GM12878 (cell line): ENCODE results near the gene PDCL3. TPM values are rescaled to one million over a fixed set of nuclear protein-coding genes. Genes with fewer than 3 reads are reported as not detected.

Source experiments
- ATAC-seq: fragments of 200-7000 bp; cut with Tn5 transposase; 3 replicates; pipeline ENCODE4 v1.9.1; 2020; ENCODE audit warnings: mild to moderate bottlenecking, moderate library complexity
- BruUV-seq: library from RNA; stranded (reverse); fragments of 400-500 nt; replicated peaks from 2 replicates; lab custom pipeline; 2021; lab: Mats Ljungman, UMichigan
- CTCF ChIA-PET: fragments of 300-600 bp; sonication (Branson Sonifier 250); formaldehyde crosslinking; extraction: SDS; loops from one replicate; lab custom pipeline; 2021; ENCODE audit warnings: inconsistent platforms; lab: Yijun Ruan, JAX
- POLR2A ChIA-PET: fragments of 350-600 bp; formaldehyde crosslinking; extraction: SDS; loops from one replicate; lab custom pipeline; 2021; ENCODE audit warnings: inconsistent platforms; lab: Charles Lee
- RAD21 ChIA-PET: fragments of 300-600 bp; sonication (Branson Sonifier 250); formaldehyde crosslinking; loops from one replicate; lab custom pipeline; 2023; ENCODE audit warnings: antibody characterized with exemption; ENCODE audit not compliant: unreplicated experiment; lab: Charles Lee
- SMC1A ChIA-PET: fragments of 300-600 bp; sonication (Branson Sonifier 250); formaldehyde crosslinking; loops from one replicate; lab custom pipeline; 2023; ENCODE audit not compliant: unreplicated experiment, uncharacterized antibody; lab: Charles Lee
- DNase-seq: peaks from one replicate; pipeline ENCODE4 v3.0.0-alpha.2; 2011; ENCODE audit warnings: low read depth, low spot score
- FAIRE-seq: peaks from 3 replicates; lab custom pipeline; 2011; peaks lifted over from hg19 to GRCh38; lab: Jason Lieb, UNC
- H2AFZ ChIP-seq: 2 replicates; pipeline ENCODE4 v1.6.0; 2011; ENCODE audit warnings: low read depth, low read length, control low read depth; ENCODE audit not compliant: control insufficient read depth
- H3K27ac ChIP-seq: 2 replicates; pipeline ENCODE4 v1.5.1; 2011; ENCODE audit warnings: control low read depth; ENCODE audit not compliant: control insufficient read depth, insufficient read depth
- H3K27me3 ChIP-seq, 2 experiments: replicated peaks in 1 of 2; 2 replicates each; pipeline versions ENCODE4 v1.6.0 to v1.6.1; 2011; ENCODE audit warnings: low read length in 1 of 2; ENCODE audit not compliant: control insufficient read depth in 2 of 2, insufficient read depth in 2 of 2
- H3K36me3 ChIP-seq, 2 experiments: 2 replicates each; pipeline ENCODE4 v1.5.1; 2011; ENCODE audit warnings: low read length in 1 of 2; ENCODE audit not compliant: control insufficient read depth in 2 of 2, insufficient read depth in 2 of 2
- H3K4me1 ChIP-seq: 2 replicates; pipeline ENCODE4 v1.6.1; 2011; ENCODE audit warnings: mild to moderate bottlenecking, low read length, moderate library complexity, mixed read lengths; ENCODE audit not compliant: control insufficient read depth, insufficient read depth
- H3K4me2 ChIP-seq: 2 replicates; pipeline ENCODE4 v1.6.0; 2011; ENCODE audit warnings: control low read depth; ENCODE audit not compliant: control insufficient read depth, insufficient read depth
- H3K4me3 ChIP-seq: fragments of 200-600 bp; sonication (generic); 2 replicates; pipeline ENCODE4 v1.5.1; 2016
- H3K79me2 ChIP-seq: 2 replicates; pipeline ENCODE4 v1.6.0; 2011; ENCODE audit warnings: low read length; ENCODE audit not compliant: control insufficient read depth, insufficient read depth
- H3K9ac ChIP-seq: 2 replicates; pipeline ENCODE4 v1.8.0; 2011; ENCODE audit warnings: low read length, control low read depth, mixed read lengths; ENCODE audit not compliant: control insufficient read depth, insufficient read depth
- H3K9me3 ChIP-seq: replicated peaks from 3 replicates; pipeline ENCODE4 v1.5.1; 2011; ENCODE audit warnings: mild to moderate bottlenecking, low read length; ENCODE audit not compliant: control insufficient read depth, insufficient read depth
- H4K20me1 ChIP-seq: 2 replicates; pipeline ENCODE4 v1.6.0; 2011; ENCODE audit not compliant: control insufficient read depth, insufficient read depth
- EP300 ChIP-seq, 2 experiments: fragments of 150-350 bp in 1 of 2; IDR thresholded peaks; 2 replicates each; pipeline ENCODE4 v1.6.1; 2011 to 2012; ENCODE audit warnings: low read depth in 2 of 2, low read length in 2 of 2, borderline replicate concordance in 1 of 2, improper control_type of control experiment in 1 of 2, inconsistent platforms in 1 of 2; ENCODE audit not compliant: control insufficient read depth in 1 of 2
- FOXM1 ChIP-seq: IDR thresholded peaks from 2 replicates; pipeline ENCODE4 v1.6.1; 2012; ENCODE audit warnings: low read depth, mild to moderate bottlenecking, inconsistent platforms, low read length, moderate library complexity
- HDGF ChIP-seq: fragments of 450-650 bp; IDR thresholded peaks from 2 replicates; pipeline ENCODE4 v1.6.1; 2016; ENCODE audit warnings: antibody characterized with exemption
- NRF1 ChIP-seq: conservative IDR thresholded peaks from 2 replicates; pipeline ENCODE4 v1.6.1; 2011; ENCODE audit warnings: mild to moderate bottlenecking, low read depth, low read length, improper control_type of control experiment
- PBX3 ChIP-seq: IDR thresholded peaks from 2 replicates; pipeline ENCODE4 v1.6.1; 2011; ENCODE audit warnings: mild to moderate bottlenecking, low read depth, low read length, moderate library complexity; ENCODE audit not compliant: insufficient replicate concordance
- SMAD5 ChIP-seq: IDR thresholded peaks from 2 replicates; pipeline ENCODE4 v1.6.1; 2016; ENCODE audit warnings: antibody characterized with exemption, low read depth
- ZBTB11 ChIP-seq: fragments of 450-650 bp; formaldehyde crosslinking; IDR thresholded peaks from 2 replicates; pipeline ENCODE4 v1.5.0; 2022; ENCODE audit warnings: mild to moderate bottlenecking, missing genetic modification characterization
- ZNF622 ChIP-seq: fragments of 450-650 bp; IDR thresholded peaks from 2 replicates; pipeline ENCODE4 v1.6.1; 2017; ENCODE audit warnings: mild to moderate bottlenecking, inconsistent platforms
- whole genome bisulfite sequencing: methylation state at CpG from one replicate; pipeline ENCODE4 v1.1.6; 2016; ENCODE audit warnings: low lambda C conversion rate; ENCODE audit not compliant: insufficient replicate concordance, insufficient coverage; ENCODE audit errors: missing lambda C conversion rate; 5-methylcytosine and 5-hydroxymethylcytosine counted together
- in situ Hi-C: fragments of 300-500 bp; cut with MboI; formaldehyde crosslinking; loops from 9 replicates; pipeline ENCODE4 v1.14.3; 2018; ENCODE audit warnings: mixed read lengths
- intact Hi-C: fragments of 100-400 bp; cut with micrococcal nuclease; formaldehyde crosslinking; loops from one replicate; pipeline ENCODE4 v1.14.2; 2022; ENCODE audit not compliant: unreplicated experiment
- polyA plus RNA-seq, 11 experiments: library from polyadenylated mRNA; depleted of rRNA in 4 of 11; unstranded in 6 of 11; stranded (reverse) in 5 of 11; fragments of >200 nt; fragmentation: Nextera tagmentation in 4 of 11; fragmentation: Illumina TruSeq in 1 of 11; extraction: Ambion mirVana in 4 of 11; extraction: Trizol in 1 of 11; gene quantifications; 1 replicate in 1 of 11; 2 replicates in 10 of 11; pipeline versions ENCODE4 v1.2.1 to v1.2.3, GENCODE V29; 2011 to 2016; ENCODE audit warnings: inconsistent platforms in 2 of 11, missing spikeins in 2 of 11, low read depth in 1 of 11
- total RNA-seq, 4 experiments: library from RNA; depleted of rRNA in 3 of 4; stranded (reverse); fragments of >200 nt in 3 of 4; fragmentation: Illumina TruSeq in 1 of 4; extraction: Trizol in 1 of 4; gene quantifications; 2 replicates each; pipeline versions ENCODE4 v1.2.1 to v1.2.3, GENCODE V29; 2013 to 2021

The PDCL3 gene
- total and polyA plus RNA-seq, 10 of the 15 experiments (the other 5 are each of a cell fraction or from before 2014, with no cell fraction given): 22.9 to 111 (median 51.1) TPM

GRCh38 chr2:100621371-100621951 is 58.7 kb downstream of the PDCL3 start:
- no peaks in the 10 kb centered on the region; the same call in 2 of the 3 replicates for H3K9me3 ChIP-seq
- H3K4me2 ChIP-seq: no peak overlapping the region
- H3K4me1 ChIP-seq: no peaks in the 10 kb centered on the region
- 40% methylated on average over 8 of the region's 8 CpGs for WGBS
- no peak for ATAC-seq
- no peaks in the 10 kb centered on the region for H4K20me1 ChIP-seq
- ChIA-PET CTCF (interaction anchor here (0.8 kb wide), 1 partner anchor 15 kb away, joined by 3 read pairs; no protein-coding TSS in a partner anchor), RAD21 (no interaction called here), SMC1A (no interaction called here)
- no peak overlapping the region for H2AFZ ChIP-seq
- H3K4me3 ChIP-seq: no peak overlapping the region
- FAIRE-seq: no peak
- no peak overlapping the region for H3K27ac ChIP-seq
- TF ChIP-seq PBX3 (no peak), HDGF (no peak), ZBTB11 (no peak), SMAD5 (no peak), FOXM1 (no peak), ZNF622 (no peak), NRF1 (no peak), EP300 (IDR thresholded peaks at IDR 0.05; ENCODE audit: borderline replicate concordance in 1 of 2, control insufficient read depth in 1 of 2, low read depth in 2 of 2, low read length in 2 of 2) (no peak)
- TF ChIP-seq, all 136 proteins: peak for 0
- Histone ChIP-seq H3K9ac (no peak overlapping the region), H3K79me2 (no peaks in the 10 kb centered on the region), H3K36me3 (no peaks in the 10 kb centered on the region), H3K27me3 (peaks cover 0 to 4% of the 10 kb centered on the region in 2 experiments; a peak in 2 of 4 replicates)
- POLR2A ChIA-PET: no interaction called here
- in situ Hi-C loops (no loop called here), intact Hi-C loops (no loop called here)
- BruUV-seq: no TSS peak
- no peak for DNase-seq
